ENCODE measurements around the gene RTN4IP1. TPM values are rescaled to one million over a fixed set of nuclear protein-coding genes. Genes with fewer than 3 reads are reported as not detected.
"Not testable (repeated sequence)": the region's sequence is repeated elsewhere in the genome, so short reads cannot be mapped to it uniquely, and the experiment has no call there.

The RTN4IP1 gene
- total and polyA plus RNA-seq, 10 of the 15 experiments (the other 5 are each of a cell fraction or from before 2014, with no cell fraction given), result 8.2 to 17.0 (median 9.8) TPM

- in situ Hi-C loops (cut with MboI), result no loop called here
- no peaks in the 10 kb centered on the region for H3K27me3 ChIP-seq (replicated peaks in 1 of 2; ENCODE audit: control insufficient read depth in 2 of 2, insufficient read depth in 2 of 2, low read length in 1 of 2)
- H3K9me3 ChIP-seq (replicated peaks; ENCODE audit: control insufficient read depth, insufficient read depth, low read length), result no peaks in the 10 kb centered on the region
- ChIA-PET RAD21 (ENCODE audit: unreplicated experiment) (no interaction called here), CTCF (interaction anchor here (0.7 to 0.9 kb wide), 3 partner anchors 11 to 147 kb away, joined by 3 to 4 read pairs (median 3); no protein-coding TSS in a partner anchor), SMC1A (ENCODE audit: uncharacterized antibody, unreplicated experiment) (interaction anchor here (1.0 to 1.2 kb wide), 2 partner anchors 79 to 388 kb away, joined by 3 to 4 read pairs; no protein-coding TSS in a partner anchor), POLR2A (no interaction called here)
- 95% methylated on average over 3 of the region's 3 CpGs for WGBS (ENCODE audit: insufficient coverage, insufficient replicate concordance, low lambda C conversion rate, missing lambda C conversion rate)
- no peak overlapping the region for H3K4me2 ChIP-seq (ENCODE audit: control insufficient read depth, insufficient read depth)
- no peaks in the 10 kb centered on the region for H3K4me1 ChIP-seq (ENCODE audit: control insufficient read depth, insufficient read depth, low read length)
- no peak for DNase-seq (ENCODE audit: low read depth, low spot score)
- ATAC-seq, result no peak
- no peak overlapping the region for H3K27ac ChIP-seq (ENCODE audit: control insufficient read depth, insufficient read depth)
- no peak overlapping the region for H3K4me3 ChIP-seq
- FAIRE-seq, result no peak
- BruUV-seq (replicated peaks), result no TSS peak
- no peaks in the 10 kb centered on the region for H4K20me1 ChIP-seq (ENCODE audit: control insufficient read depth, insufficient read depth)
- H3K36me3 ChIP-seq (ENCODE audit: control insufficient read depth in 2 of 2, insufficient read depth in 2 of 2, low read length in 1 of 2), result peaks cover 0 to 2% of the 10 kb centered on the region in 2 experiments; a peak in 2 of 4 replicates
- no peaks in the 10 kb centered on the region for H3K79me2 ChIP-seq (ENCODE audit: control insufficient read depth, insufficient read depth, low read length)
- H2AFZ ChIP-seq (ENCODE audit: control insufficient read depth, low read depth, low read length), result no peak overlapping the region
- intact Hi-C loops (cut with micrococcal nuclease; ENCODE audit: unreplicated experiment), result no loop called here
- no peak for TF ChIP-seq TCF7 (IDR thresholded peaks at IDR 0.05; ENCODE audit: borderline replicate concordance)
- TF ChIP-seq RAD51 (IDR thresholded peaks at IDR 0.05), result no peak
- no peak for TF ChIP-seq EED (IDR thresholded peaks at IDR 0.05; ENCODE audit: low read depth)
- TF ChIP-seq RUNX3 (IDR thresholded peaks at IDR 0.05; ENCODE audit: low read length), result no peak
- TF ChIP-seq FOXM1 (IDR thresholded peaks at IDR 0.05; ENCODE audit: low read depth, low read length), result no peak
- no peak for TF ChIP-seq BRCA1 (IDR thresholded peaks at IDR 0.05; ENCODE audit: low read depth, low read length)
- no peak for TF ChIP-seq IKZF1 (conservative IDR thresholded peaks at IDR 0.05)
- TF ChIP-seq EZH2 (IDR thresholded peaks at IDR 0.05; ENCODE audit: borderline replicate concordance, control insufficient read depth, low read depth, low read length), result no peak
- no peak for TF ChIP-seq PKNOX1 (IDR thresholded peaks at IDR 0.05)
- TF ChIP-seq NFYA (IDR thresholded peaks at IDR 0.05; ENCODE audit: borderline replicate concordance, low read depth, low read length), result no peak
- no peak overlapping the region for H3K9ac ChIP-seq (ENCODE audit: control insufficient read depth, insufficient read depth, low read length)
Observed at GRCh38 chr6:106591111-106591825, 38.0 kb downstream of the RTN4IP1 start.

- CTCF ChIA-PET; H3K4me2 ChIP-seq (ENCODE audit: control insufficient read depth, insufficient read depth); H3K4me1 ChIP-seq (ENCODE audit: control insufficient read depth, insufficient read depth, low read length); SMC1A ChIA-PET (ENCODE audit: uncharacterized antibody, unreplicated experiment); in situ Hi-C loops (cut with MboI); BruUV-seq (replicated peaks); H2AFZ ChIP-seq (ENCODE audit: control insufficient read depth, low read depth, low read length); H3K36me3 ChIP-seq (ENCODE audit: control insufficient read depth in 2 of 2, insufficient read depth in 2 of 2, low read length in 1 of 2); H3K27ac ChIP-seq (ENCODE audit: control insufficient read depth, insufficient read depth); H4K20me1 ChIP-seq (ENCODE audit: control insufficient read depth, insufficient read depth); DNase-seq (ENCODE audit: low read depth, low spot score); FAIRE-seq; RAD21 ChIA-PET (ENCODE audit: unreplicated experiment); H3K9me3 ChIP-seq (replicated peaks; ENCODE audit: control insufficient read depth, insufficient read depth, low read length); H3K9ac ChIP-seq (ENCODE audit: control insufficient read depth, insufficient read depth, low read length); intact Hi-C loops (cut with micrococcal nuclease; ENCODE audit: unreplicated experiment); H3K4me3 ChIP-seq; H3K79me2 ChIP-seq (ENCODE audit: control insufficient read depth, insufficient read depth, low read length); H3K27me3 ChIP-seq (replicated peaks in 1 of 2; ENCODE audit: control insufficient read depth in 2 of 2, insufficient read depth in 2 of 2, low read length in 1 of 2); POLR2A ChIA-PET; ATAC-seq: not testable (repeated sequence)
- 75% methylated on average over 4 of the region's 5 CpGs for WGBS (ENCODE audit: insufficient coverage, insufficient replicate concordance, low lambda C conversion rate, missing lambda C conversion rate)
Observed at GRCh38 chr6:106588937-106589336, 40.4 kb downstream of the RTN4IP1 start.

Data from GM12878 (cell line).